MM.1S (cell line): ENCODE measurements around the gene TBATA.

ENCODE experiments used
- EZH2 ChIP-seq: fragments of 300-600 bp; sonication (generic); optimal IDR thresholded peaks from 2 replicates; pipeline ENCODE3; 2017; ENCODE audit warnings: low read depth, mild to moderate bottlenecking, antibody characterized with exemption, low read length, mixed read lengths
- TF ChIP-seq, protein P1 (sequence below): fragments of 300-600 bp; sonication (generic); IDR thresholded peaks from 2 replicates; pipeline ENCODE4 v1.5.1; 2016; ENCODE audit warnings: antibody characterized with exemption, low read length, mixed read lengths

DNA sequence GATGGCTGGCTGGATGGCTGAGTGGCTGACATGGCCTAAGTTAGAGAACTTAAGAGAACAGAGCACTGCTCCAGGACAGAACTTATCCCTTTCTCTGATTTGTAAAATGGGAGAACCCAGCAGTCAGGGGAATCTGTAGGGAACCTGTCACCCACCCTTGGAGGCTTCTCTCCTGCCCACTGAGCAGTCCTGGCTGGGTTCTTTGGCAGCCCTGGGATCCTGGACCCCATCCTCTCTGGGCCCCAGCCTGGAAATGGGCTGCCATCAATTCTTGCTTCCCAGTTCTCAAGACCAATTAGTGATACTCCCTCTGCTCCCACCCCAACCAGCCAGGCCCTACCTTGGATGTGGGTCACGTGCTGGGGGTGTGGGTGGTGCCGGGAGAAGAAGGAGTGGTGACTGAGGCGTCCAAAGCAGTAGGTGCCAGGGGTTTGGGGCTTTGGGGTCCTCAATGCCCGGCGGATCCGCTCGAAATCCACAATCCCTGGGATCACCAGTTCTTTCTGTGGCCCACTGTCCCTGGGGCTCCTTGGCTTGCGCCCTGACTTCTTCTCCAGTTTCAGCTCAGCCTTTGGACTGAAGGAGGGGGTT is 3.6 kb downstream of the TBATA start:
- TF ChIP-seq, protein P1, sequence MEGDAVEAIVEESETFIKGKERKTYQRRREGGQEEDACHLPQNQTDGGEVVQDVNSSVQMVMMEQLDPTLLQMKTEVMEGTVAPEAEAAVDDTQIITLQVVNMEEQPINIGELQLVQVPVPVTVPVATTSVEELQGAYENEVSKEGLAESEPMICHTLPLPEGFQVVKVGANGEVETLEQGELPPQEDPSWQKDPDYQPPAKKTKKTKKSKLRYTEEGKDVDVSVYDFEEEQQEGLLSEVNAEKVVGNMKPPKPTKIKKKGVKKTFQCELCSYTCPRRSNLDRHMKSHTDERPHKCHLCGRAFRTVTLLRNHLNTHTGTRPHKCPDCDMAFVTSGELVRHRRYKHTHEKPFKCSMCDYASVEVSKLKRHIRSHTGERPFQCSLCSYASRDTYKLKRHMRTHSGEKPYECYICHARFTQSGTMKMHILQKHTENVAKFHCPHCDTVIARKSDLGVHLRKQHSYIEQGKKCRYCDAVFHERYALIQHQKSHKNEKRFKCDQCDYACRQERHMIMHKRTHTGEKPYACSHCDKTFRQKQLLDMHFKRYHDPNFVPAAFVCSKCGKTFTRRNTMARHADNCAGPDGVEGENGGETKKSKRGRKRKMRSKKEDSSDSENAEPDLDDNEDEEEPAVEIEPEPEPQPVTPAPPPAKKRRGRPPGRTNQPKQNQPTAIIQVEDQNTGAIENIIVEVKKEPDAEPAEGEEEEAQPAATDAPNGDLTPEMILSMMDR = no peak
- no peak for TF ChIP-seq EZH2
